Heart left ventricle (tissue), 16 donors: ENCODE results near the gene ARHGAP15. TPM values are rescaled to one million over a fixed set of nuclear protein-coding genes. Genes with fewer than 3 reads are reported as not detected.

Experiments used
- ATAC-seq, 4 donors: fragments of 200-7000 bp; cut with Tn5 transposase; one replicate each; pipeline ENCODE4 v1.9.1; 2020 to 2022; ENCODE audit warnings: moderate library complexity in 4 of 4, mild to moderate bottlenecking in 3 of 4, moderate number of reproducible peaks in 1 of 4
- DNase-seq, 5 donors: peaks; one replicate each; pipeline ENCODE4 v3.0.0-alpha.2; 2020
- H3K27ac ChIP-seq, 12 donors: fragments of 200-600 bp; sonication (generic) in 4 of 12; one replicate each; pipeline versions ENCODE4 v1.5.0 to v1.8.0; 2016 to 2022; ENCODE audit warnings: mild to moderate bottlenecking in 2 of 12
- H3K27me3 ChIP-seq, 9 donors: fragments of 200-600 bp; sonication (generic) in 2 of 9; one replicate each; pipeline versions ENCODE4 v1.5.1 to v1.8.0; 2016 to 2022; ENCODE audit warnings: mild to moderate bottlenecking in 3 of 9
- H3K36me3 ChIP-seq, 9 donors: fragments of 200-600 bp; sonication (generic) in 2 of 9; one replicate each; pipeline versions ENCODE4 v1.5.0 to v1.8.0; 2018 to 2022; ENCODE audit warnings: mild to moderate bottlenecking in 2 of 9
- H3K4me1 ChIP-seq, 12 donors: fragments of 200-600 bp; sonication (generic) in 4 of 12; one replicate each; pipeline versions ENCODE4 v1.5.0 to v1.8.0; 2016 to 2022; ENCODE audit warnings: mild to moderate bottlenecking in 3 of 12
- H3K4me3 ChIP-seq, 12 donors: fragments of 200-600 bp; sonication (generic) in 4 of 12; one replicate each; pipeline versions ENCODE4 v1.5.0 to v1.8.0; 2017 to 2022; ENCODE audit warnings: mild to moderate bottlenecking in 9 of 12, moderate library complexity in 4 of 12
- H3K9me3 ChIP-seq, 12 donors: fragments of 200-600 bp; sonication (generic) in 4 of 12; one replicate each; pipeline versions ENCODE4 v1.5.0 to v1.8.0; 2016 to 2022; ENCODE audit warnings: mild to moderate bottlenecking in 1 of 12
- CTCF ChIP-seq, 12 donors: fragments of 200-600 bp; sonication (generic) in 4 of 12; IDR thresholded peaks; one replicate each; pipeline versions ENCODE4 v1.5.0 to v1.8.0; 2018 to 2022; ENCODE audit warnings: antibody characterized with exemption in 12 of 12, mild to moderate bottlenecking in 5 of 12
- POLR2A ChIP-seq, 2 donors: fragments of 450-650 bp; IDR thresholded peaks; one replicate each; pipeline ENCODE4 v1.6.1; 2017; ENCODE audit warnings: antibody characterized with exemption in 2 of 2, mild to moderate bottlenecking in 2 of 2, moderate library complexity in 2 of 2
- WGBS, 4 donors: extraction: QIAGEN DNeasy Blood & Tissue Kit in 2 of 4; methylation state at CpG; one replicate each; pipeline versions ENCODE4 v1.1.5 to v1.1.7; 2013 to 2018; 5-methylcytosine and 5-hydroxymethylcytosine counted together
- intact Hi-C, 10 donors: fragments of 100-400 bp; cut with DNase I; formaldehyde crosslinking; loops; one replicate each; pipeline versions ENCODE4 v1.11.1 to v1.14.2; 2022
- polyA plus RNA-seq, 2 donors: library from polyadenylated mRNA; stranded (reverse); fragments of 200-250 nt; gene quantifications; one replicate each; pipeline ENCODE4 v1.2.3, GENCODE V29; 2013
- total RNA-seq, 9 donors: library from RNA; depleted of rRNA in 2 of 9; stranded (reverse); fragments of >200 nt in 2 of 9; fragmentation: NEBNext Ultra II Directional in 3 of 9; extraction: Animal tissue kit (Norgen Biotek cat#: 25700) in 3 of 9; gene quantifications; one replicate each; pipeline versions ENCODE4 v1.1.0 to v1.2.4, GENCODE V29; 2016 to 2023
- donor health status: ischemic (EF 13 %, LVEDD 7.1; RV severe dilation, severe dysfunction).
- donor health status: healthy with polysubstance abuse.
- donor health status: DM: no; HTN: yes; CAD: no.
- donor health status: DM: no; HTN: no; CAD: no.
- donor health status: ischemic (EF 25% LVEDD 6.9; RV normal size, moderate dysfunction).
- donor health status: ischemic (EF 25% LVEDD 5.7; RV mildly dilated, moderate dysfunction).
- donor health status: healthy.
- donor health status: DM: yes; HTN: yes; CAD: no.
- donor health status: ischemic (EF 35%, LVEDD 5.7; RV mildly dilated, moderate dysfunction).
- donor health status: nonischemic (EF 11% LVEDD 7.7; RV severe dilation, severe dysfunction).
- donor health status: DM: yes; HTN: yes; CAD: no.
- donor health status: PGD.
- donor health status: ischemic (EF 29% LVEDD 5.4; RV normal size, mild dysfunction).
- donor health status: nonischemic (EF 23%, LVEDD 6.1; RV moderate dilation, normal function).

The ARHGAP15 gene
- total and polyA plus RNA-seq, 11 donors = 1.3 to 8.7 (median 3.3) TPM

GRCh38 chr2:143498496-143498895 is 369.3 kb downstream of the ARHGAP15 start:
- 67 to 72% (median 69%) methylated on average over 1 of the region's 1 CpG for WGBS, 4 donors
- DNase-seq (no peak), ATAC-seq (no peak)
- H3K27ac ChIP-seq = no peak overlapping the region
- no peak for TF ChIP-seq CTCF (IDR thresholded peaks at IDR 0.05)
- TF ChIP-seq POLR2A (IDR thresholded peaks at IDR 0.05) = no peak
- H3K27me3 ChIP-seq = no peaks in the 10 kb centered on the region
- H3K4me1 ChIP-seq = no peaks in the 10 kb centered on the region
- no peaks in the 10 kb centered on the region for H3K9me3 ChIP-seq
- H3K4me3 ChIP-seq = no peak overlapping the region
- H3K36me3 ChIP-seq = no peaks in the 10 kb centered on the region
- intact Hi-C loops = no loop called here

GRCh38 chr2:143499061-143499460 is 369.8 kb downstream of the ARHGAP15 start:
- H3K36me3 ChIP-seq = no peaks in the 10 kb centered on the region
- intact Hi-C loops = no loop called here

GRCh38 chr2:143501106-143501676 is 372.0 kb downstream of the ARHGAP15 start:
- DNase-seq (no peak), ATAC-seq (no peak)
- Histone ChIP-seq H3K4me3 (no peak overlapping the region), H3K36me3 (no peaks in the 10 kb centered on the region), H3K4me1 (no peaks in the 10 kb centered on the region), H3K27ac (no peak overlapping the region), H3K9me3 (no peaks in the 10 kb centered on the region), H3K27me3 (no peaks in the 10 kb centered on the region)
- 88 to 92% (median 90%) methylated on average over 7 of the region's 7 CpGs for WGBS, 4 donors
- TF ChIP-seq POLR2A (IDR thresholded peaks at IDR 0.05) = no peak
- TF ChIP-seq CTCF (IDR thresholded peaks at IDR 0.05) = no peak
- intact Hi-C loops = no loop called here

More at GRCh38 chr2:143499061-143499460, 369.8 kb downstream of the ARHGAP15 start:
- DNase-seq (no peak), ATAC-seq (no peak)
- H3K27me3 ChIP-seq = no peaks in the 10 kb centered on the region
- H3K4me1 ChIP-seq = no peaks in the 10 kb centered on the region
- WGBS, 4 donors = 71 to 89% (median 84%) methylated on average over 3 of the region's 3 CpGs
- TF ChIP-seq POLR2A (IDR thresholded peaks at IDR 0.05) (no peak), CTCF (IDR thresholded peaks at IDR 0.05) (no peak)
- H3K9me3 ChIP-seq = no peaks in the 10 kb centered on the region
- H3K27ac ChIP-seq = no peak overlapping the region
- H3K4me3 ChIP-seq = no peak overlapping the region

GRCh38 chr2:143503280-143503679 is 374.1 kb downstream of the ARHGAP15 start:
- H3K4me1 ChIP-seq = no peaks in the 10 kb centered on the region
- no peak overlapping the region for H3K27ac ChIP-seq
- no peak for ATAC-seq
- DNase-seq = no peak
- no peak for TF ChIP-seq POLR2A (IDR thresholded peaks at IDR 0.05)
- no peak for TF ChIP-seq CTCF (IDR thresholded peaks at IDR 0.05)
- H3K36me3 ChIP-seq = no peaks in the 10 kb centered on the region
- intact Hi-C loops = no loop called here
- no peaks in the 10 kb centered on the region for H3K27me3 ChIP-seq
- 88 to 94% (median 92%) methylated on average over 2 of the region's 2 CpGs for WGBS, 4 donors
- no peak overlapping the region for H3K4me3 ChIP-seq
- no peaks in the 10 kb centered on the region for H3K9me3 ChIP-seq
